ENCODE data around the gene NRSN2. TPM values are rescaled to one million over a fixed set of nuclear protein-coding genes. Genes with fewer than 3 reads are reported as not detected.

The NRSN2 gene
- total RNA-seq, 4 donors from 2014 or later: 2.1 to 5.5 (median 4.6) TPM

GRCh38 chr20:364905-365794, 18.2 kb downstream of the NRSN2 start:
- H3K36me3 ChIP-seq: no peaks in the 10 kb centered on the region
- no peak overlapping the region for H3K4me3 ChIP-seq
- no peaks in the 10 kb centered on the region for H3K27me3 ChIP-seq
- no peaks in the 10 kb centered on the region for H3K4me1 ChIP-seq
- TF ChIP-seq, protein P1, sequence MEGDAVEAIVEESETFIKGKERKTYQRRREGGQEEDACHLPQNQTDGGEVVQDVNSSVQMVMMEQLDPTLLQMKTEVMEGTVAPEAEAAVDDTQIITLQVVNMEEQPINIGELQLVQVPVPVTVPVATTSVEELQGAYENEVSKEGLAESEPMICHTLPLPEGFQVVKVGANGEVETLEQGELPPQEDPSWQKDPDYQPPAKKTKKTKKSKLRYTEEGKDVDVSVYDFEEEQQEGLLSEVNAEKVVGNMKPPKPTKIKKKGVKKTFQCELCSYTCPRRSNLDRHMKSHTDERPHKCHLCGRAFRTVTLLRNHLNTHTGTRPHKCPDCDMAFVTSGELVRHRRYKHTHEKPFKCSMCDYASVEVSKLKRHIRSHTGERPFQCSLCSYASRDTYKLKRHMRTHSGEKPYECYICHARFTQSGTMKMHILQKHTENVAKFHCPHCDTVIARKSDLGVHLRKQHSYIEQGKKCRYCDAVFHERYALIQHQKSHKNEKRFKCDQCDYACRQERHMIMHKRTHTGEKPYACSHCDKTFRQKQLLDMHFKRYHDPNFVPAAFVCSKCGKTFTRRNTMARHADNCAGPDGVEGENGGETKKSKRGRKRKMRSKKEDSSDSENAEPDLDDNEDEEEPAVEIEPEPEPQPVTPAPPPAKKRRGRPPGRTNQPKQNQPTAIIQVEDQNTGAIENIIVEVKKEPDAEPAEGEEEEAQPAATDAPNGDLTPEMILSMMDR (IDR thresholded peaks at IDR 0.05): no peak
- no peak for TF ChIP-seq POLR2A (IDR thresholded peaks at IDR 0.05)
- H3K9me3 ChIP-seq: no peaks in the 10 kb centered on the region
- H3K27ac ChIP-seq: no peak overlapping the region
- DNase-seq: no peak

- no peak for TF ChIP-seq POLR2A (IDR thresholded peaks at IDR 0.05)
- TF ChIP-seq, protein P1 (IDR thresholded peaks at IDR 0.05): no peak
- Histone ChIP-seq H3K27ac (no peak overlapping the region), H3K9me3 (no peaks in the 10 kb centered on the region), H3K36me3 (no peaks in the 10 kb centered on the region), H3K27me3 (no peaks in the 10 kb centered on the region), H3K4me3 (no peak overlapping the region), H3K4me1 (no peaks in the 10 kb centered on the region)
- DNase-seq: no peak
Observed at GRCh38 chr20:366041-366718, 19.3 kb downstream of the NRSN2 start.

- Histone ChIP-seq H3K9me3 (no peaks in the 10 kb centered on the region), H3K27me3 (no peaks in the 10 kb centered on the region), H3K4me3 (no peak overlapping the region), H3K27ac (no peak overlapping the region), H3K36me3 (no peaks in the 10 kb centered on the region), H3K4me1 (peaks cover 0 to 5% (median 0%) of the 10 kb centered on the region in 4 donors)
- TF ChIP-seq POLR2A (IDR thresholded peaks at IDR 0.05): no peak
- TF ChIP-seq, protein P1 (IDR thresholded peaks at IDR 0.05): no peak
- DNase-seq: no peak
Observed at GRCh38 chr20:366719-367485, 20.0 kb downstream of the NRSN2 start.

DNA sequence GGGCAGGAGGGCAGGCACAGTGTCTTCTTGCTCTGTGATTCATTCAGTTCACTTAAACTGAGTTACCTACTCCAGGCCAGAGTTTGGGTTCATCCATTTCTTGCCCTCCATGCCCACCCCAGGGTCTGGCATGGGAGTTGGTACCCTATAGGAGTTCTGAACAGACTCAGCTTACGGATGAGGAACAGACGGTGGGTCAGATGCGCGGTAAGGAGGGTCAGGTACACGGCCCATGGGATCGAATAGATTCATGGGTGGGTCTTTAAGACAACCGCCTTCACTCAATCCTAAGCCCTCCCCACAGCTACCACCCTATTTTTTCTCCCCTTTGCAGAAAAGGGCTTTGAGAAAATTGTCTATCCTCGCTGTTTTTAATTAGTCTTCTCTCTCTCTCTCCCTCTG, 20.6 kb downstream of the NRSN2 start:
- Histone ChIP-seq H3K9me3 (no peaks in the 10 kb centered on the region), H3K36me3 (no peaks in the 10 kb centered on the region)

DNA sequence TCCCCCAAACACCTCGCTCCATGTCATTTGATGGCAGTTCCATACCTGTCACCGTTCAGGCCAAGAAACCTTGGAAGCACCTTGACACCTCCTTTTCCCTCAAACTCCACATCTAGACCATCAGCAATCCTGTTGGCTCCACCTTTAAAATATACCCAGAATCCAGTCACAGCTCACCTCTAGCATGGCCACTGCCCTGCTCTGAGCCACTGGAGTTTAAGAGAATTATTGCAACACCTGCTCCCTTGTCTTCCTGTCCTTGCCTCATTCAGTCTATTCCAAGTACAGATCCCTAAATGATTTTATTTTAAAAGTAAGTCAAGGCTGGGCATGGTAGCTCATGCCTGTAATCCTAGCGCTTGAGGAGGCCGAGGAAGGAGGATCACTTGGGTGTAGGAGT, 22.0 kb downstream of the NRSN2 start:
- Histone ChIP-seq H3K27me3 (no peaks in the 10 kb centered on the region), H3K4me1 (peaks cover 0 to 8% (median 0%) of the 10 kb centered on the region in 4 donors), H3K27ac (no peak overlapping the region), H3K9me3 (no peaks in the 10 kb centered on the region), H3K4me3 (no peak overlapping the region), H3K36me3 (no peaks in the 10 kb centered on the region)
- no peak for DNase-seq
- TF ChIP-seq POLR2A (IDR thresholded peaks at IDR 0.05): no peak
- TF ChIP-seq, protein P1 (IDR thresholded peaks at IDR 0.05): no peak

More for the DNA sequence above, 20.6 kb downstream of the NRSN2 start:
- no peak overlapping the region for H3K27ac ChIP-seq
- H3K4me1 ChIP-seq: peaks cover 0 to 8% (median 0%) of the 10 kb centered on the region in 4 donors
- no peak for DNase-seq
- no peak for TF ChIP-seq POLR2A (IDR thresholded peaks at IDR 0.05)
- TF ChIP-seq, protein P1 (IDR thresholded peaks at IDR 0.05): no peak
- H3K4me3 ChIP-seq: no peak overlapping the region
- H3K27me3 ChIP-seq: no peaks in the 10 kb centered on the region
